ENCODE data around the gene SLC12A2.

DNA sequence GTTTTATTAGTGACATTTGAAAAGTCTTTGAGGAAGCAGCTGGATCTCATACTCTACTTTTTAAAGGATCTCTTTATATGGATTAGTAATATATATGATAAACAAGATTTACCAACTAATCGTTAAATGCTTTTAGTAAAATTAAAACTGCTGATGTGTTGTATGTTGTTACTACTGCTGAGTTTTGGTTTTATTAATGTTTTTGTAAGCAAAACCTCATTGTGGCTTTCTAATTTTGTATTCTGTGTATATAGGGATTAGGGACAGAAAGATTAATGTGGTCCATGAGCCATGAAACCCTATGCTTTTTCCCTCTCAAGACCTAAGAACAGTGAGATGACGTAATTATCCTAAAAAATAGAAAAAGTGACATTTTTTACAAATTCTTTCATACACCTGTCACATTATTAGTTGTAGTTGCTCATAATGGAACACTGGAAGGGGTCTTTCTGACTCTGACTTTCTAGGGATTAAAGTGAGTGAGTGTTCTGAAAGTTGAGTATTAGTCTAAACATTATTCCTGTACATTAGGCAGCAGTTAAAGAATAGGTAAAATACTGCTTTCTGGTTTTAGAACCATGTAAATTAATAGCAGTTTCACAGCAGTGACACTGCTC lies 85.9 kb downstream of the SLC12A2 start:
- TF ChIP-seq POLR2AphosphoS5 (IDR thresholded peaks at IDR 0.05) (no peak), POLR2A (IDR thresholded peaks at IDR 0.05) (no peak)

Measured in stomach (tissue), 4 donors.